ENCODE data around the gene MYH14.

DNA sequence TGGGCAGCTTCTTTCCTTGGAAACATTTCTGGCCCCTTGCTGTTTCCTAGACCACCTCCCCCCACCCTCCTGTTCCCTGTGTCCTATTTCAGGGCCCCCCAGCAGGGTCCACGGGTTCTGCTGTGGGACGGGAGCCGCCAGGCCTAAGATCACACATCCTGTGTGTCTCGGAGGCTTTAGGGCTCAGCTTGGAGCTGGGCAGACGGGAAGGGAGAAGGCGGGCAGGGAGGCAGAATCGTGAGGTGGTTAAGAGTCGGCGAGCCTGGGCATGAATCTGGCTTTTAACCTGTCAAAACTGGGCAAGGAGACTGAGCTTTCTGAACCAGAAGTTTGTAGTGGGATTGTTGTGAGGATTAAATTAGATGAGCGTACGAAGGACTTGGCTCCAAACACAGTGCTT is 120.9 kb downstream of the MYH14 start:
- TF ChIP-seq, protein P1, sequence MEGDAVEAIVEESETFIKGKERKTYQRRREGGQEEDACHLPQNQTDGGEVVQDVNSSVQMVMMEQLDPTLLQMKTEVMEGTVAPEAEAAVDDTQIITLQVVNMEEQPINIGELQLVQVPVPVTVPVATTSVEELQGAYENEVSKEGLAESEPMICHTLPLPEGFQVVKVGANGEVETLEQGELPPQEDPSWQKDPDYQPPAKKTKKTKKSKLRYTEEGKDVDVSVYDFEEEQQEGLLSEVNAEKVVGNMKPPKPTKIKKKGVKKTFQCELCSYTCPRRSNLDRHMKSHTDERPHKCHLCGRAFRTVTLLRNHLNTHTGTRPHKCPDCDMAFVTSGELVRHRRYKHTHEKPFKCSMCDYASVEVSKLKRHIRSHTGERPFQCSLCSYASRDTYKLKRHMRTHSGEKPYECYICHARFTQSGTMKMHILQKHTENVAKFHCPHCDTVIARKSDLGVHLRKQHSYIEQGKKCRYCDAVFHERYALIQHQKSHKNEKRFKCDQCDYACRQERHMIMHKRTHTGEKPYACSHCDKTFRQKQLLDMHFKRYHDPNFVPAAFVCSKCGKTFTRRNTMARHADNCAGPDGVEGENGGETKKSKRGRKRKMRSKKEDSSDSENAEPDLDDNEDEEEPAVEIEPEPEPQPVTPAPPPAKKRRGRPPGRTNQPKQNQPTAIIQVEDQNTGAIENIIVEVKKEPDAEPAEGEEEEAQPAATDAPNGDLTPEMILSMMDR (optimal IDR thresholded peaks at IDR 0.05 in 1 of 3, IDR thresholded peaks at IDR 0.05 in 1 of 3, conservative IDR thresholded peaks at IDR 0.05 in 1 of 3; ENCODE audit: extremely low read depth in 1 of 3, insufficient read depth in 2 of 3, low read length in 3 of 3) = no peak
- no peak for TF ChIP-seq EZH2 (IDR thresholded peaks at IDR 0.05; ENCODE audit: low read length)
